HG02759 (cell line): ENCODE results near the gene BMPER.

Source experiments
- ATAC-seq: cut with Tn5 transposase; IDR thresholded peaks from one replicate; pipeline ENCODE4 v1.9.1; 2021; ENCODE audit warnings: mild to moderate bottlenecking, moderate library complexity; ENCODE audit not compliant: unreplicated experiment

BMPER gene

DNA sequence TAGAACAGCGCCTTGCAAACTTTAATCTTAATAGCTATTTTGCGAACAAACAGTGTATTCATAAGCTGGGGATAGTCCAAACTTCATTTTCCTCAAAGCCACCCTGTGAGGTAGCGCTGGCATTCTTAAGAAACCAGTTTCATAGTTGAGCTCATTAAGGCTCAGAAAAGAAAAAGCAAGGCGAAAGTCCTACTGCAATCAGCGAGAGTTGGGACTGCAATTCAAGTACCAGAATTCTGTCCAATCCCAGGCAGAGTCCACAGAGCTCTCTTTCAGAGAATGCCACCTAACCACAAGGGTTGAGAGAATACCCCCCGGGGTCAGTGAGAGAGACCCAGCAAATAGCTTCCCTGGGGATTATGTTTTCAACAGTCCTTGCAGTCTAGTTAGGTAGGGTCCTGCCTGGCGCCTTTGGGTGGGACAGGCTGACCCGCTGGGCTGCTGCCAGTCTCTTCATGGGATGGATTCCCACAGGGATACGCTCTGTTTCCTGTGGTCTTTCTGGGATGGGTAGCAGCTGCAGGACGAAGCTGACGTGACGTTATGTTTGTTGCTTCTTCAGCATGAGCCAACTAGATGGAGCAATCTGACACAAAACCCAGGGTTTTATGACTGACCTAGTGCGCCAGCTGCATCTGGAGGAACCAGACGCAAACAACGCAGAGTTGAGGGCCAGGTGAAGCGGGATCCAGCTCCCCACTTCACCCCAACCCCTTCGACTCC lies 16.0 kb downstream of the BMPER start:
- no peak for ATAC-seq

DNA sequence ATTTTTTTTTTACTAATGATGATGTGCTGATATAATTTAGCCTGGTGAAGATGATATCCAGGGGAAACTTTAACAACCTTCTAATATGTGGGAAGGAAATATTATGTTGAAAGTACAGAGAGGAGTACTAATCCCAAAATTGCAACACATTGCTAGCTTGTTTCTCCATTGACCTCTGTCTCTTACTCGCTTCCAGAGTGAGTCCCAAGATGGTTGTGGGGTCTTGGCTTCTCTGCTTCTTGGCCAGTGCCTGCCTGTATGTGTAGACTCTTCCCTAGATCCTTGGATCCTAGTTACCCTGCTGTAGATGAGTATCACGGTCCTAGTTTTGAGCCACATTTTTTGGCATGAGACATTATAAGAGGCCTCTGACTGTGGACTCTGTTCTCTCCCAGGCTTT lies 17.5 kb downstream of the BMPER start:
- no peak for ATAC-seq

DNA sequence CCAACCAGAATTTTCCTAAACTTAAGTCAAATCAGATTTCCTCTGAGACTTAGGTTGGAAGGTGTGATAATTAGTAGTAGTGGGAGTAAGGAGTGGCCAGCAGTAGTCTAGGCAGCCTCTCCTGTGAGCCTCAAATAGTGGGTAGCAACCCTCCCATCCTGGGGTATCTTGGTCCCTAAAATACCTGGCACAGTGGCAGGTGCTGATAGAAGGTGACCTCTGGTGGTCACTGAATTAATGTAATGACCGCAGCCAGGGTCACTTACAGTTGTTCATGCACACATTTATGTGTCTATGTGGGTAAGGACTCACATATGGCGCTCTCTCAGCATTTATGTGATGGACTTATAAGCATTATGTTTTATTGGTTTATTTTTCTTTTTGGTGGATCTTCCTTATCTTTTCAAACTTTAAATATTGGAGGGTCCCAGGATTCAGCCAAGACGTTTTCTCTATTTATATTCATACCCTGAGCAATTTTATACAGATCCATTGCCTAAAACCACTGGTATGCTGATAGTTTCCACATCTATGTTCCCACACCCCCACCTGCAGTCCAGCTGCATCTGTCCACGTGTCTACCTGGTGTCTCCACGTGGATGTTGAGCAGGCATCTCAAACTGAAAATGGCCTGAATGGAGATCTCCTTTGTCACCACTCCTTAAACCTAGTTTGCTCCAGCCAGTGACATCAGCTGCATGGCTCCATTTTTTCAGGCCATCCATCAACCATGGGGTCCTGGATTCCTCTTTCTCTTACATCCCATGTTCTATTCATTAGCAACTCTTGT lies 18.3 kb downstream of the BMPER start:
- no peak for ATAC-seq

DNA sequence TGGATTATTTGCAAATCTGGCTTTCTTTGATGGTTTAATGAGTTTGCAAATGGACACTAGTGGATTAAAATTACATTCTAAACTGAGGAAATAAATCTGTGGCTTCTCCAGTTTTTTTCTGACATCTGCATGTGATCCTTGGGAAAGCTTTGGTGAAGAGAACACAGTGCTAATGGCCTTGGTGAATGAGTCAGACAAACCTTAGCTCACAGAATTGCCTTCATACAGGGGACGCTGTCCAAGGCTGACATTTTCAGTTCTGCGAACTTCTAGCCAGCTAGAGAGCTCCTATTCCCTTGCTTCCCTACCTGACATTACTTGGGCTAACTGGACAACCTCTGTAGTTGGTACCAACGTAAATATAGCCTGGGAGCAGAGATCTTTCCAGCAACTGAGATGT lies 21.2 kb downstream of the BMPER start:
- ATAC-seq = no peak

DNA sequence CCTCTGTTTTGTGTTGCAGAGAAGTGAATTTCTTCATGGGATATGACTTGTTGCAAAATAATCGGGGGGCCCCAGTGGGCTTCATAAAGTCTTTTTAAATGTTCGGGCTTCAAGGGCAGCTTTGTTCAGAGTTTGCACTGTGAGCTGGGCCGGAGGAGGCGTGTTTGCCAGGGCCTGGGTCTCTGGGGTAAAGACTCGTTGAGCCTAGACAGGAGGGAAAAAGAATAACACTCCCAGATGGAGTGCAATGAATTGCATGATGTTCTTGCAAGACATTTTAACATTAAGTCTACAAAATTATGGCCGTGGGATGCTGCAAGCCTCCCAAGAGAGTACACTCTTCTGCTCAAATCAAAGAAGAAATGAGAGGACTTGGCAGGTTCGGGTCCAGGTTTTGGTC lies 23.6 kb downstream of the BMPER start:
- ATAC-seq = no peak

DNA sequence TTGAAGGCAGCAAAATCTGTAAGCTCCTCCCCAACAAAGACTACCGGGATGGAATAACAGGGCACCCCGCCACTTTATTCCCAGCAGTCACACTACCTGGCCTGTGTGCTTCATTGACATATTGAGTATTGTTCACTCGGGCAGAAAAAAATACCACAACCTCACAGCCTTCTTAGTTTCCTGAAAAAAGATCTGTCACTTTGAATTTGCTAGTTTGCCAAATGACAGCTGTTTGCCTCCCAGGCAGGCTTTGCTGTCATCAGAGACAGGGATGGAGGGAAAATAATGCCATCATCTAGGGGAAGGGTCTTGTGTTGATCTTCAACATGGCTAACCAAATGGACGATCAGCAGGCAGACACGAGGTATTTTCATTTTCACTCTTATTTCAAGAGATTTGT lies 26.9 kb downstream of the BMPER start:
- no peak for ATAC-seq

DNA sequence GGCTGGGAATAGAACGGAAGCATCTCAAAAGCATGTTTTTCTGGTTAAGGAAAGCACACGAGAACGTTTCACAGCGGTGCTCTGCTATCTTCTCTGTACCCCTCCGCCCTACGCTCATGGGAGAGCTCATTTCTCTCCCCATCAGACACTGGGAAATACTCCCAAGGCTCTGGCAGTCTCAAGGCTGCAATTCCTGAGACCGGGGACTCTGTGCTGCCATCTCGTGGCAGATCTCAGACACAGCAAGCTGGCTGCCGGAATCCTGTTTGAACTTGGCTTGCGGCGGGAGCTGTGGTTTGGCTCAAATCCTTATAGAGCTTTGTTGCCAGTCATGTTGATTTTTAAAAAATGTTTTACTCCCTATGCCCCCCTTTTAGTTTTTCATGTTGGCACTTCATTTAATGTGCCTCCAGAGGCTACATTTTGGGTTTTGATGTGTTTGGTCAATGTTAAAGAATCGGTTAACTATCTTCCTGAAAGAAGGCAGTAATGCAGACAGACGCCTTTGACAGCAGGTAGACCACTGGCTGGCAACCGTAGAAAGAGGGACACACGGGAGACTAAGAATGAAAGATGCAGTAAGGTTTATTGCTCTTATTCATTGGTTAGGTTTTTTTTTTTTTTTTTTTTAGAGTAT lies 27.6 kb downstream of the BMPER start:
- peak; percentile 83 for ATAC-seq

DNA sequence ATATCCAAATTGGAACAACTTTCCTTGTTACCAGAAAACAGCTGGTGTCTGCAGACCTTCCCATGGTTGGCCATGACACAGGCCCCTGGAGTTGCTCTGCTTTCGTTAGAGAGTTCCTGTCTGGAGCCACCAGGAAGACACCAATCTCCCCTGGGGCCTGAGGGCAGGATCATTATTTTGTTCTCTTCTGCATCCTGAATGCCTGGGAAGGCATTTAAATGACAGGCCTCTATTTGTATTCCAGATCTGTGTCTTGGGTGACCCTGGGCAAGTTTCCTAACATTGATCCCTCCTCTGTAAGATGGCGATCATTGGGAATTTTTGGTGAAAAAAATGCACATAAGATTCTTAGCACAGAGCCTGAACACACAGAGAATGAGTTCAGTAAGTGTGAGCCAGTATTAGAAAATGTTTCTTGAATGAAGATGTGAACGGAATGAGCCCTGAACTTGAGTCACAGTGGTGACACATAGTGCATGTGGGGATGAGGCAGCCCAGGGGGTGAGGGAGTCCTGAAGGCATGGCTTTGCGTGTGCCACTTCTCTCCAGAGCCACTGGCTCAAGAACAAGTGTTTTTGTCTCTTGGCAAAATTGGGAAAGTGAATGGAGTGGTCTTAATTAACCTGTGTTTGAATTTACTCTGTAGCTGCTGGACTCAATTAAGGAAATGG lies 28.4 kb downstream of the BMPER start:
- no peak for ATAC-seq

DNA sequence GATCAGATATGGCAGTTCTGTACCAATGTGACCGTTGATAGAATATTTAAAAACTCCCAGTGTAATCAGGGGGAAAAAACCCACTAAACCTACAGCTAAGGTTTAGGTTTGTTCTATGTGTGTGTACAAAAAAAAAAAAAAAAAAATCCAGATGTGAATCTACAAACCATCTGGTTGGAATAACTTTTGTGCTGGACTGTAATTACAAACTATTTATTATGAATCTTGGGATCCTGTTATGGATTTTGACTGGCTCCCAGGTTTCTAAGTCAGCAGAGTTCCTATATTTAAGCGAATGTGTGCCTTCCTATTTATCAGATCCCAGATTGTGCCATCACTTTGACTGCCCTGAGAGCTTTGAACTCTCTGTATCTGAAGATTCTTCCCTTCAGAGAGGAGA lies 29.1 kb downstream of the BMPER start:
- ATAC-seq = no peak

DNA sequence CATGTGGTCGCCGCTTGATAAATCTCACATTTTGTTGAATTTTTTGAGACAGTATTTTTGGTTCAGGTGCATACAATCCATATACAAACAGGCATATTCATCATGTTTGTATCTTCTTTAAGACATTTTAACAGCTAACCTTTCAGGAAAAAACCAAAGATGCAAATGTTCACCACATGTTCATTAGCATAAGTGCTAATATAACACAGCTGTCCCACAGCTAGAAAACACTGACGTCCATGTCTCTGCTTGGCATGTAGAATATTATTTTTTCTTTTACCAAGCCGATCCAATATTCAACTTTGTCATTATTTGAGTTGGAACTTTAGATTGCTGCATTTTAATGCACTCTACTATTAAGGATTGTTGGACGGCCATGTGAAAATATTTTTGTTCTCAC lies 31.2 kb downstream of the BMPER start:
- ATAC-seq = no peak

DNA sequence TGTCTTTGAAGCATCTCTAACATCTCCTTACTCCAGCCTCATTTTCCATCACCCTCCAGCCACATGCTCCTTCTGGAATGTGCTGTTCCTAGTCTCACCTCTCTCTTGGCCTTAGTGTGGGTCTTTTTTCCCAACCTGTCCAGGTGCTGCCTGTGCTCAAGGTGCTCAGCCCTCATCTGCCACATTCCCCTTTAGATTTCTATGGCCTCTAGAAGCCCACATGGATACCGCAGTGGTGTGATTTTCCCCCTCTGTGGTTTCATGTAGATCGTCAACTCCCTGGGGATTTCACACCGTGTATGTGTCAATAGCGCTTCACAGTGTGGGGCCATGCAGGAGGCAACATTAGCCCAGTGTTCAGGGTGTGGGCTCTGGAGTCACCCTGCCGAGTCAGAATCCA lies 32.5 kb downstream of the BMPER start:
- no peak for ATAC-seq

DNA sequence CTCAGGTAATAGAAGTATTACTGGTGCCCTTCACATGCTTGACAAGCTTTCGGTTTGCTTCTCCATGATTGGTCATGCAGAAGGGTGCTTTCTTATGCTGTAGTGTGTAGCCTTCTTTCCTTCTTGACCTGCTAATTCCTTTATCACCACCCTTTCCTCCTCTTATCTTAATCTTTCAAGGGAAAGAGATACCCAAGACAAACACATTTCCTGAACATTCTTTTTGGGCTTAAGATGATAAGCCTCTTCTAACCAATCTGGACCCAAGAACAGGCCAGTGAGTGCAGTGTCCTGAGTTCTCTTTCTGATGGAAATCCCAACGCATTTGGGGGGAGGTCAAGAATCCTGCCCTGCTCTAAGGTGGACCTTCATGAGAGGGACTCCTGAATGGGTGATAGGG lies 33.8 kb downstream of the BMPER start:
- ATAC-seq = no peak

DNA sequence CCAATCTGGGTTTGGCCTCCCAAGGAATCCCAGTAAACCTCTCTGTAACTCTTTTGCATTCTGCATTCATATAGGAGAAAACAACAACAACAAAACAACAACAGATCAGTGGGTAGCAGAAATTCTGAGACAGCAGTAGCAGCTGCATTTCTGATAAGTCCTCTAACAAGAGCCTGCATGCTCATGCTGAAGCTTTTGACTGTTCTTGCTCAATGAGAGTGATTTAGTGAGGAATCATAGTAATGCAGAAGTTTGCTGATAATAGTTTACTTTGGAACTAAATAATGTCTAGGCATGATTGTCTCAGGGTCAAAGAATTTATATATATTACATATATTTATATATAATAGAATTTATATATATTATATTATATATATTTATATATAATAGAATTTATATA lies 35.2 kb downstream of the BMPER start:
- no peak for ATAC-seq

DNA sequence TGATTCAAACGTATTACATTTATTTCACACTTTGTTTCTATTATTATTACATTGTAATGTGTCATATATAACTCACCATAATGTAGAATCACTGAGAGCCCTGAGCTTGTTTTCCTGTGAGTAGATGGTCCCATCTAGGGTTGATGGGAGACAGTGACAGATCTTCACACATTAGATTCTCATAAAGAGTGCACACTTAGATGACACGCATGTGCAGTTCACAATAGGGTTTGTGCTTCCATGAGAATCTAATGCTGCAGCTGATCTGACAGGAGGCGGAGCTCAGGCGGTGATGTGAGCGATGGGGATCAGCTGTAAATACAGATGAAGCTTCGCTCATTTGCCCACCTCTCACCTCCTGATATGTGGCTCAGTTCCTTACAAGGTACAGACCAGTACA lies 36.1 kb downstream of the BMPER start:
- ATAC-seq = no peak

DNA sequence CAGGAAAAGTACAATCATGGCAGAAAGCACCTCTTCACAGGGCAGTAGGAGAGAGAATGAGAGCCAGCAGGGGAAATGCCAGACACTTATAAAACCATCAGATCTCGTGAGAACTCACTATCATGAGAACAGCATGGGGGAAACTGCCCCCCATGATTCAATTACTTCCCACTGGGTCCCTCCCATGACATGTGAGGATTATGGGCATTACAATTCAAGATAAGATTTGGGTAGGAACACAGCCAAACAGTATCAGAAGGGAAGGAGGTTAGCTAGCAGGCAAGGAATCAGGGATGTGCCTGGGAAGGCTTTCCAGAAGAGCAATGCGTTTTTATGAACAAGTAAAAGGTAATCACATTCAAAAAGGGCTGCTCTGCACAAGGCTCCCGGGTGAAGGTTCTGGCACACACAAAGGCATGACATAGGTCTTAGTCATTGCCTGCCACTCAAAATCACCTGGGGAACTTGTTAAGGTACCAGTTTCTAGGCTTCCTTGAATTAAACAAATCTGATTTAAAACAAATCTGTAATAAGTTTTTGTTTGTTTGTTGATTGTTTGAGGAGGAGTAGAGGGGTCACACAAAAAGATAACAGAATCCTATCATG lies 40.9 kb downstream of the BMPER start:
- no peak for ATAC-seq

DNA sequence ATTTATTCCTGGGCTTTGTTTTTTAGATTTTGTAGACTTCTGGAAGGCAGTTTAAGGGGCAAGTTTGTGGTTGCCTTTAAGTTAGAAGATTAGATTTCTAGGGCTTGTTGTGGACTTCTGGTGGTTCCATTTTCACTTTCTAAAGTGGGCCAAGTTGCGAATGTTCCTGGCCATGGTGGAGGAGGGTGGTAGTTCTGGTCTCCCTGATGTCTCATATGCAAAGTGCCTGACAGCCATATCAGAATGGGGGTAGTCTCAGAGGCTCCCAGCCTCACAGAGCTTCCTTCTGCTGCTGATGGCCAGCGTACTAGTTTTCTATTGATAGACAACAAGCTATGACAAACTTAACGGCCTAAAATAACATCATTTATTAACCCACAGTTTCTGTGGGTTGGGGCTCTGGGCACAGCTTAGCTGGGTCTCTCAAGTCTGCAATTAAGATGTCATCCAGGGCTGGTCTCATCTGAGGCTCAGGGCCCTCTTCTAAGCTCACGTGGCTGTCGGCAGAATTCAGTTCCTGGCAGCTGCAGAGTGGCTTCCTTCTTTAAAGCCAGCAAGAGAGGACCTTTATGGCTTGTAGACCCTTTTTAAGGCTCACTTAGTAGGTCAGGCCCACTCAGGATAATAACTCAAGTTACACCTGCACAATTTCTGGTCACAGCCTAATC lies 44.8 kb downstream of the BMPER start:
- no peak for ATAC-seq

DNA sequence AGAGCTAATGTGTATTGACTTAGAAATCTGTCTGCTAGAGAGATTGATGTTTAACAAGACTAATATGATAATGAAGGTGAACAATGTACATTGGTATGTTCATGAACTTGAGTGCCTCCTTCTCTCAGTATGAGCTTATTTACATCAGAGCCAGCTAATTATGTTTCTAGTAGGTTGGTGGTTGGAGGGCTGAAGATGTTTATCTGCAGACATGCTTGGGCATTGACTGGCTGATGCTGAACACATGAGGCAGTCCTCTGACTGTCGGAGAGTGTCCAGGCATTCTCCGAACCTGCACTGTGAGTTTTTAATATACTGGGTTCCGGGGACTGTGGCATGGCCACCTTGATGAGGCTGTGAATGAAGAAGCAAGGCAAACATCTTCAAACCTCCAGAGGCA lies 47.5 kb downstream of the BMPER start:
- no peak for ATAC-seq

DNA sequence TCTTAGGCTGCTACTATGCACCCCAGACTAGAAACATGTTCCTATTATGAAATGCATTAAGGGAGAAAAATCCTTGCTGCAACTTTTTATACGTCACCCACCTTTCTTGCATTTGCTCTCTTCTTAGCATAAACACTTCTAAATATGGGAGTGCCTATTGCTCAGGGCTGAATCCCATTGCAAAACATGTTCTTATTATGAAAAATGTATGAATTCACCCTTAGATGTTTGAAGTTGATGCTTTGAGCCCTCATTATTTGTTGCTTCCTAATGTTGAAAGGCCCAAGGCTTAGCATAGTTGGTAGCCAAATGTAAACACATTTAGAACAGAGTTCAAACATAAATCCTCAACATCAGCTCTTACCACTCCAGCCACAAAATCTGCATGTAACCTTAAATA lies 52.8 kb downstream of the BMPER start:
- ATAC-seq = no peak

DNA sequence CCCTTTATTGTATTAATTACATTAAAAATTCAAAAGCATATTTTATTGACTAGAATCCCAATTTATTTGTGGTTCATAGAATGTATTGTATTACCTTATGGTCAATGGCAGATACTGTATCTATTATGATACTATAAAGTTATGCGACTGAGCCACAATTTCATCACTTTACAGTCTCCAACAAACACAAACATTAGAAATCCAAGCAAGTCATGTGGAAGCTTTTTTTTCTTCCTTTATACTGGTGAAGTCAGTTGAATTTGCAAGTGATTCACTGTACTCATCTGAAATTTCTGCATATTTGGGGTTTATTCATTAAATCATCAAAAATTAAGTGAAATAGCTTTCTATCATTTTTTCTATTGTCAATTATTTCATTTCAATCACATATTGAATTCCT lies 54.3 kb downstream of the BMPER start:
- no peak for ATAC-seq

DNA sequence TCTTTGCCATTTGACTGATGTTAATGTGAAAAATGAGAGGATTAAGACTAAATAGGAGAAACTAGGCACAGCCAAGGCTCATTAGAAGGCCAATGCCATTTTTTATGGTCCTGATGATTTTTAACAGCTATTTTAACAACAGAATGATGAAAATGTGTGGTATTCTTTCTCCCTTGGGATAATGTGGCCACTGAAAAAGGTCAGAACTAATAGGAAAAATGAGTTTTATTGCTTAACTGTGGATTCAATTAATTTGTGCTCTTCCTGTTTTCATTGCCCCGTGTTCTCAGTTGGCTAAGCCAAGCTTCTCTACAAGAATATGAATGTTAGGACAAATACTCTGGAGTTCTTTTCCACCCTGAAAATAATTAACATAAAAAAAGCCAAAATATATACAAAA lies 56.6 kb downstream of the BMPER start:
- ATAC-seq = no peak
